Endothelial cell of umbilical vein (primary cell): ENCODE measurements around the gene IFNA4. TPM values are rescaled to one million over a fixed set of nuclear protein-coding genes. Genes with fewer than 3 reads are reported as not detected.

Experiments used
- BruUV-seq: library from RNA; stranded (reverse); fragments of 400-500 nt; replicated peaks from 2 replicates; lab custom pipeline; 2021; lab: Mats Ljungman, UMichigan
- CTCF ChIA-PET: fragments of 300-600, 350-600 bp; sonication (Branson Sonifier 250); formaldehyde crosslinking; loops from one replicate; lab custom pipeline; 2021; ENCODE audit warnings: antibody characterized with exemption, inconsistent platforms; lab: Charles Lee
- POLR2A ChIA-PET: fragments of 300-600, 350-600 bp; sonication (Branson Sonifier 250); formaldehyde crosslinking; loops from one replicate; lab custom pipeline; 2021; ENCODE audit warnings: antibody characterized with exemption, inconsistent platforms; lab: Charles Lee
- DNase-seq: peaks from one replicate; pipeline ENCODE4 v3.0.0-alpha.2; 2011; ENCODE audit warnings: low read depth, low spot score
- FAIRE-seq: peaks from 2 replicates; lab custom pipeline; 2011; peaks lifted over from hg19 to GRCh38; lab: Jason Lieb, UNC
- H2AFZ ChIP-seq: 2 replicates; pipeline ENCODE4 v1.6.0; 2012; ENCODE audit warnings: low read depth, low read length, control low read depth, inconsistent platforms
- H3K27ac ChIP-seq: 2 replicates; pipeline ENCODE4 v1.5.1; 2011; ENCODE audit warnings: low read depth, mild to moderate bottlenecking, control low read depth, low read length, moderate library complexity; ENCODE audit not compliant: insufficient read depth
- H3K27me3 ChIP-seq, 2 experiments: 2 replicates each; pipeline versions ENCODE4 v1.6.0 to v1.6.1; 2011; ENCODE audit warnings: low read length in 2 of 2, mixed read lengths in 1 of 2; ENCODE audit not compliant: control insufficient read depth in 2 of 2, insufficient read depth in 2 of 2
- H3K36me3 ChIP-seq, 2 experiments: 2 replicates in 1 of 2; 3 replicates in 1 of 2; pipeline ENCODE4 v1.5.1; 2011; ENCODE audit warnings: low read length in 2 of 2, mild to moderate bottlenecking in 1 of 2, moderate library complexity in 1 of 2; ENCODE audit not compliant: control insufficient read depth in 2 of 2, insufficient read depth in 2 of 2; ENCODE audit errors: extremely low read depth in 1 of 2
- H3K4me1 ChIP-seq: 3 replicates; pipeline ENCODE4 v1.5.1; 2011; ENCODE audit warnings: mild to moderate bottlenecking, low read length; ENCODE audit not compliant: control insufficient read depth, insufficient read depth; ENCODE audit errors: extremely low read depth
- H3K4me2 ChIP-seq: 2 replicates; pipeline ENCODE4 v1.6.1; 2011; ENCODE audit warnings: low read length, control low read depth, mixed read lengths; ENCODE audit not compliant: insufficient read depth
- H3K4me3 ChIP-seq, 3 experiments: fragments of 200-600 bp in 1 of 3; sonication (generic), shearing (Covaris generic) in 1 of 3; replicated peaks in 1 of 3; 2 replicates each; pipeline ENCODE4 v1.5.1; 2011 to 2016; ENCODE audit warnings: control low read depth in 3 of 3, low read length in 3 of 3, mild to moderate bottlenecking in 2 of 3, inconsistent platforms in 1 of 3, low read depth in 1 of 3, moderate library complexity in 1 of 3; ENCODE audit not compliant: insufficient read depth in 1 of 3
- H3K79me2 ChIP-seq: 2 replicates; pipeline ENCODE4 v1.6.0; 2012; ENCODE audit warnings: low read length, inconsistent platforms; ENCODE audit not compliant: control insufficient read depth, insufficient read depth
- H3K9ac ChIP-seq: replicated peaks from 2 replicates; pipeline ENCODE3; 2011; ENCODE audit warnings: low read length, control low read depth; ENCODE audit not compliant: insufficient read depth; ENCODE audit errors: extremely low read depth
- H3K9me1 ChIP-seq: replicated peaks from 3 replicates; pipeline ENCODE4 v1.6.0; 2011; ENCODE audit warnings: mild to moderate bottlenecking, low read length; ENCODE audit not compliant: control insufficient read depth, insufficient read depth; ENCODE audit errors: extremely low read depth
- H3K9me3 ChIP-seq: replicated peaks from 2 replicates; pipeline ENCODE4 v1.5.1; 2012; ENCODE audit warnings: low read length, inconsistent platforms; ENCODE audit not compliant: control insufficient read depth, insufficient read depth
- H4K20me1 ChIP-seq: replicated peaks from 2 replicates; pipeline ENCODE3; 2011; ENCODE audit warnings: mild to moderate bottlenecking, low read length; ENCODE audit not compliant: control insufficient read depth, insufficient read depth; ENCODE audit errors: extremely low read depth
- EZH2 ChIP-seq: IDR thresholded peaks from 2 replicates; pipeline ENCODE4 v1.6.1; 2012; ENCODE audit warnings: borderline replicate concordance, low read depth, mild to moderate bottlenecking, moderate library complexity, low read length, inconsistent platforms; ENCODE audit not compliant: severe bottlenecking
- FOS ChIP-seq: IDR thresholded peaks from 2 replicates; pipeline ENCODE4 v1.6.1; 2011; ENCODE audit warnings: mild to moderate bottlenecking, low read length, moderate library complexity, borderline replicate concordance; ENCODE audit not compliant: insufficient read depth
- GATA2 ChIP-seq: IDR thresholded peaks from 2 replicates; pipeline ENCODE4 v1.7.0; 2011; ENCODE audit warnings: low read depth, mild to moderate bottlenecking, moderate library complexity, mixed read lengths, low read length; ENCODE audit not compliant: insufficient read length, insufficient read depth
- JUN ChIP-seq: IDR thresholded peaks from 2 replicates; pipeline ENCODE4 v1.6.1; 2011; ENCODE audit warnings: borderline replicate concordance, low read depth; ENCODE audit not compliant: insufficient read length, insufficient read depth
- MYC ChIP-seq: IDR thresholded peaks from one replicate; pipeline ENCODE4 v1.6.1; 2011; ENCODE audit warnings: mild to moderate bottlenecking, low read depth, low read length
- POLR2A ChIP-seq: IDR thresholded peaks from 2 replicates; pipeline ENCODE4 v1.6.1; 2012; ENCODE audit warnings: low read depth, mild to moderate bottlenecking, control low read depth, low read length
- POLR2AphosphoS5 ChIP-seq: IDR thresholded peaks from 2 replicates; pipeline ENCODE4 v1.6.1; 2012; ENCODE audit warnings: low read depth, mild to moderate bottlenecking, control low read depth, low read length, moderate library complexity; ENCODE audit not compliant: insufficient read depth
- dilution Hi-C: fragments of 300-500 bp; cut with MboI; formaldehyde crosslinking; loops from one replicate; pipeline ENCODE4 v1.15.0; 2019; ENCODE audit warnings: low sequenced_read_pairs; ENCODE audit not compliant: extremely low pct_ligation_motif_present
- intact Hi-C: fragments of 100-400 bp; cut with micrococcal nuclease; formaldehyde crosslinking; loops from one replicate; pipeline ENCODE4 v1.10.0; 2022
- polyA plus RNA-seq, 4 experiments: library from polyadenylated mRNA; depleted of rRNA in 3 of 4; stranded (reverse) in 3 of 4; unstranded in 1 of 4; fragments of >200 nt; gene quantifications; 2 replicates each; pipeline versions ENCODE4 v1.2.1 to v1.2.3, GENCODE V29; 2011 to 2012; ENCODE audit warnings: missing spikeins in 1 of 4
- total RNA-seq: library from RNA; stranded (reverse); gene quantifications from 2 replicates; pipeline ENCODE4 v1.2.3, GENCODE V29; 2021
- TF ChIP-seq, protein P1 (sequence below), 2 donors: IDR thresholded peaks; 1 replicate in 1 of 2; 2 replicates in 1 of 2; pipeline ENCODE4 v1.5.1; 2011; ENCODE audit warnings: low read length in 2 of 2, mild to moderate bottlenecking in 2 of 2, moderate library complexity in 2 of 2, control low read depth in 1 of 2, inconsistent platforms in 1 of 2, low read depth in 1 of 2; ENCODE audit not compliant: insufficient read depth in 1 of 2; ENCODE audit errors: extremely low read depth in 1 of 2
- TF ChIP-seq, protein P2 (sequence below): IDR thresholded peaks from 2 replicates; pipeline ENCODE4 v1.6.1; 2011; ENCODE audit not compliant: insufficient read depth, insufficient read length

Gene IFNA4
- total and polyA plus RNA-seq, 2 donors (not counting 3 experiments of a cell fraction or from before 2014, with no cell fraction given): not detected

DNA sequence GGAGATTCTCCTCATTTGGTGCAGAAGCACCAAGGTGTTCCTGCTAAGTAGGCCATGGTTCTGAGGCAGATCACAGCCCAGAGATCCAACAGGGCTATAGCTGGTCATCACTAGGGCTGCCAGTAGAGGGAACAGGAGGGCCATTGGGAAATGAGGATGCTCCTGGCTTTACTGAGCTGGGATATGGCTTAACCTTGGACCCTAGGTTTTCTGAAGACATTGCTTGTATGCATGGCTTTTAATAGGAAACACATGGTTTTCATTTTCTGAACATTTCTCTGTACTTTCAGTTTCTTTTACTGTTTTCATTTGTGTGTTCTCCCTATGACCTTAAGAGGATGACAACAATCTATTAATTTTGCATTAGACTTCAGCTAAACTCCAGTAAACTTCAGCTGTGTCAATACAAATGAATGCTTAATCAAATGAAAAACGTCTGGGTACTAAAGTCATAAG, 45.9 kb downstream of the IFNA4 start, which contains the start of gene IFNW1:
IFNW1 (minus strand) TSS at position 406 of the 456 bp plus-strand sequence; CDS start at position 144, 262 bp downstream.
- CTCF ChIA-PET: interaction anchor here (0.6 to 1.9 kb wide), 3 partner anchors 30 to 147 kb away, joined by 3 to 4 read pairs (median 3); no protein-coding TSS in a partner anchor
- Histone ChIP-seq H3K9me3 (no peaks in the 10 kb centered on the region), H3K4me2 (no peak within 1 kb of the TSS), H3K79me2 (no peaks in the 10 kb centered on the region), H2AFZ (no peak within 1 kb of the TSS), H3K27me3 (peaks cover 3 to 7% of the 10 kb centered on the region in 2 experiments), H4K20me1 (no peaks in the 10 kb centered on the region), H3K4me1 (no peaks in the 10 kb centered on the region), H3K27ac (no peak within 1 kb of the TSS), H3K36me3 (no peaks in the 10 kb centered on the region), H3K9ac (no peak within 1 kb of the TSS), H3K9me1 (no peaks in the 10 kb centered on the region), H3K4me3 (no peak within 1 kb of the TSS)
- FAIRE-seq (no peak), DNase-seq (no peak)
- POLR2A ChIA-PET: no interaction called here
- no peak for TF ChIP-seq GATA2
- no peak for TF ChIP-seq JUN
- no peak for TF ChIP-seq EZH2
- TF ChIP-seq MYC: no peak
- no peak for TF ChIP-seq POLR2A
- TF ChIP-seq, protein P1, sequence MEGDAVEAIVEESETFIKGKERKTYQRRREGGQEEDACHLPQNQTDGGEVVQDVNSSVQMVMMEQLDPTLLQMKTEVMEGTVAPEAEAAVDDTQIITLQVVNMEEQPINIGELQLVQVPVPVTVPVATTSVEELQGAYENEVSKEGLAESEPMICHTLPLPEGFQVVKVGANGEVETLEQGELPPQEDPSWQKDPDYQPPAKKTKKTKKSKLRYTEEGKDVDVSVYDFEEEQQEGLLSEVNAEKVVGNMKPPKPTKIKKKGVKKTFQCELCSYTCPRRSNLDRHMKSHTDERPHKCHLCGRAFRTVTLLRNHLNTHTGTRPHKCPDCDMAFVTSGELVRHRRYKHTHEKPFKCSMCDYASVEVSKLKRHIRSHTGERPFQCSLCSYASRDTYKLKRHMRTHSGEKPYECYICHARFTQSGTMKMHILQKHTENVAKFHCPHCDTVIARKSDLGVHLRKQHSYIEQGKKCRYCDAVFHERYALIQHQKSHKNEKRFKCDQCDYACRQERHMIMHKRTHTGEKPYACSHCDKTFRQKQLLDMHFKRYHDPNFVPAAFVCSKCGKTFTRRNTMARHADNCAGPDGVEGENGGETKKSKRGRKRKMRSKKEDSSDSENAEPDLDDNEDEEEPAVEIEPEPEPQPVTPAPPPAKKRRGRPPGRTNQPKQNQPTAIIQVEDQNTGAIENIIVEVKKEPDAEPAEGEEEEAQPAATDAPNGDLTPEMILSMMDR (IDR thresholded peaks at IDR 0.05; ENCODE audit: extremely low read depth in 1 of 2, insufficient read depth in 1 of 2, low read depth in 1 of 2, low read length in 2 of 2): no peak
- TF ChIP-seq, protein P2, sequence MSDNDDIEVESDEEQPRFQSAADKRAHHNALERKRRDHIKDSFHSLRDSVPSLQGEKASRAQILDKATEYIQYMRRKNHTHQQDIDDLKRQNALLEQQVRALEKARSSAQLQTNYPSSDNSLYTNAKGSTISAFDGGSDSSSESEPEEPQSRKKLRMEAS: no peak
- no peak for TF ChIP-seq FOS
- TF ChIP-seq POLR2AphosphoS5: no peak
- dilution Hi-C loops (no loop called here), intact Hi-C loops (no loop called here)
- BruUV-seq: no TSS peak
